Measurements from ENCODE around the gene SMYD1.
A peak's percentile ranks its signal among the peaks of the same experiment; 100 is the strongest.

Gene SMYD1

DNA sequence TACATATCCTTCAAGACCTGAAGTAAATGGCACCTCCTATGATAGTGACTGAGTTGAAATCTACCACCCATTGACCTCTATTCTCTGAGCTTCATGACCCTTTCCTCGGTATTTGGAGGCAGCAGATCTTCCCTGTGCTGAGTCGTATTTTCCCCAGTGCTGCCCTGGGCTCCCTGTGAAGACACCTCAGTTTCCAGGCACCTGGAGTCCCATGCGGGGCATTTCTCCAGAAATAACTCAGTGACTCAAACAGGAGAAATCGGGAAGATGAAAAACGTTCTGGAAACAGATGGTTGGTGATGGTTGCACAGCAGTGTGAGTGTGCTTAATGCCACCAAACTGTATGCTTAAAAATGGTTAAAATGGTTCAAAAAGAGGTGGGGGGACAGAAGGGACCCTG lies 18.0 kb downstream of the SMYD1 start:
- no peak for DNase-seq (ENCODE audit: low read depth, low spot score)
- no peak overlapping the region for H3K27ac ChIP-seq

- no peak overlapping the region for H3K27ac ChIP-seq
- no peak for DNase-seq (ENCODE audit: low read depth, low spot score)
Measured at GRCh38 chr2:88086401-88086800, 18.8 kb downstream of the SMYD1 start.

DNA sequence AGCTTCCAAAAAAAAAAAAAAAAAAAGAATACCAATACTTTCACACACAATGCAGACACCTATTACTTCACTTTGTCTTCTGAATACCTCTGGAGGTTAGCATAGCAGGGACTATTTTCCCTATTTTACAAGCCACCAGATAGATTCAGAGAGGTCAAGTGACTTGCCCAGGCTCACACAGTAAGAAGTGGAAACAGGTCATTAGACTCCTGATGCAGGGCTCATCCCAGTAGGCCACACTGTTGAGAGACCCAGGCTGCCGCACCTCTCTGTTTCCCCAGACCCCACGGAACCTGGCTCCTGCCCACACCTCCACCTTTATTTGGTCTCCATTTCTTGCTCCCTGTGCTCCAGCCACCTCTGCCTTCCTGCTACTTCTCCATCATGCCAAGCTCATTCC lies 19.4 kb downstream of the SMYD1 start:
- H3K27ac ChIP-seq: no peak overlapping the region
- no peak for DNase-seq (ENCODE audit: low read depth, low spot score)

GRCh38 chr2:88087763-88088162 lies 20.1 kb downstream of the SMYD1 start:
- DNase-seq (ENCODE audit: low read depth, low spot score): no peak
- no peak overlapping the region for H3K27ac ChIP-seq

- H3K27ac ChIP-seq: no peak overlapping the region
- no peak for DNase-seq (ENCODE audit: low read depth, low spot score)
Measured at GRCh38 chr2:88088999-88089398, 21.4 kb downstream of the SMYD1 start.

DNA sequence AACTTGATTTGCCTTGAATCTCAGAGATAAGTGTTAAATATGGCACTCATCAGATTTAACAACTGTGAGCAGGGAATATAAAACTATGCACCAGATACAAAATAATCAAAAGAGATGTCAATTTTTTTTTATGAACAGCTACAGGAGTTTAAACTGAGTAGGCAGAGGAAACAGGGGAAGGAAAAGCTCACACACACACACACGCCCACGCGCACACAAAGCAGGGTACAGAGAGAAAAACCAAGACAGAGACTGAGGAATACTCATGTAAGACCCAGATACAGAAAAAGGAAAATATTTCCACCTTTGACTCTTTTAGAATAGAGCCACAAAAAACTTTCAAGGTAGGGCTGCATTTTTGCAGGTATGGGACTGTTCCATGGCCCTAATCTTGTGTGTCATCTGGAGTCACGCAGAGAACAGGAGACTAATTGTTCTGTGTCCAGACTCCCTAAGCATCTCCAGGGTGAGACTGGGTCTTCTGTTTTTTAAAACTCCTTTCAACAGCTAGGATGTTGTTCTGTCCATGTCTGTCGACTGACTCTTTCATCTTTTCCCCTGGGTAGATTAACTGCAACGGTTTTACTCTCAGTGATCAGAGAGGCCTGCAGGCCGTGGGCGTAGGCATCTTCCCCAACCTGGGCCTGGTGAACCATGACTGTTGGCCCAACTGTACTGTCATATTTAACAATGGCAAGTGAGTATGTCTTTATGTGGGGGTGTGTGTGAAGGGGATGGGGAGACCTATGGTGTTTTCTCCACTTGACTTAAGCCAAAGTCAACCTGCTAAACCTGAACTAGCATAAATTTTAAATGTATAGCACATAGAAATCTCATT lies 23.0 kb downstream of the SMYD1 start:
- DNase-seq (ENCODE audit: low read depth, low spot score): no peak

DNA sequence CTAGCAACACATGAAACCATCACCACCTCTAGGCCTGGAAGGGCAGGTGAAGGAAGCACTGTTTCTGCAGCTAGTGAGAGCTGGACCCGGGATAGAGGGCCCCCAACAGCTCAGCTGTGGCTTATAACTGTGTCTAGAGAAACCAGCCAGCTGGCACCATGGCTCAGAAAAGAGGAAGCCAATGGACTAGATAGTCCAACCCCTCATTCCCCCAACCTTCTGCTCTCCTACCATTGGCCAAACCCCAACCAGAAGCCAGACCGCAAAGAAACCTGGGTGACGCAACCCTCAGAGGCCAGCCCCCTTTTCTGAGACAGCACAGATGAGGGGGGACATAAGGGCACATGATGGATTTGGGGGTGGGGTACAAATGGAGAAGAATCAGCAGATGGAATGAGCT lies 24.3 kb downstream of the SMYD1 start:
- DNase-seq (ENCODE audit: low read depth, low spot score): no peak
- H3K27ac ChIP-seq: no peak overlapping the region

More for the DNA sequence above, 23.0 kb downstream of the SMYD1 start:
- H3K27ac ChIP-seq: no peak overlapping the region

DNA sequence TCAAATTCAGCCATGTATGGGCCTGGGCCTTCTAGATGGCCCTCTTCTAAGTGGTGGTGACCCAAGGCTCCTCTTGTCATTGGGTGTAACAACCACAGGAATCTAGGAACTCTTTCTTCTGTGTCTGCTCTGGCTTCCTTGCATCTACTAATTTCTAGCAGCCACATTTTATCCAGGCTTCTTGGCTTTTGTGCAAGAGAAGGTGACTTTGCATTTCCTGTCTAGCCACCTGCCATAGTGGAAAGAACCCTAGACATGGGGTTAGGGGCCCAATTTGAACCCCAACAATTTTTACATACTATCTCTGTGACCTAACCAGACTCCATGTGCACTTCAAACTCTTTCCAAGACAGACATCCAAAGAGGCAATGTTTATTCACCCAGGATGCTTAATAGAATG lies 25.1 kb downstream of the SMYD1 start:
- DNase-seq (ENCODE audit: low read depth, low spot score): no peak
- H3K27ac ChIP-seq: no peak overlapping the region

DNA sequence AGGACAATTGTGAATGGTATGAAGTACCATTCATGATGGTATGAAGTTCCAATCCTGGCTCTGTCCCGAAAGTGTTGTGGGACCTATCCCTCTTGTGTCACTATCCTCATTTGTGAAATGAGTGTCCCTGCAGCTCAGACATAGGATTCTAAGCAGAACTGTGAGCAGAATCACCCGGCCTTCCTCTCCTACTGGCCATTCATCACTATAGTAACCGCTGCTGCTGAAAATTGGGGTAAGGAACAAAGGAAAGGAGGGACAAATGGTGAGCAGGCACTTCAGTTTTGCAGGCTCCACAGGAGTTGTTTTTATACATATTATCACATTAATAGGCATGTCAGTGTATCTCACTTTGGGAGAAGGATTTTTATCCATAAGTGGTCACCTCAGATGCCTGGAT lies 27.4 kb downstream of the SMYD1 start:
- no peak for DNase-seq (ENCODE audit: low read depth, low spot score)
- H3K27ac ChIP-seq: no peak overlapping the region

DNA sequence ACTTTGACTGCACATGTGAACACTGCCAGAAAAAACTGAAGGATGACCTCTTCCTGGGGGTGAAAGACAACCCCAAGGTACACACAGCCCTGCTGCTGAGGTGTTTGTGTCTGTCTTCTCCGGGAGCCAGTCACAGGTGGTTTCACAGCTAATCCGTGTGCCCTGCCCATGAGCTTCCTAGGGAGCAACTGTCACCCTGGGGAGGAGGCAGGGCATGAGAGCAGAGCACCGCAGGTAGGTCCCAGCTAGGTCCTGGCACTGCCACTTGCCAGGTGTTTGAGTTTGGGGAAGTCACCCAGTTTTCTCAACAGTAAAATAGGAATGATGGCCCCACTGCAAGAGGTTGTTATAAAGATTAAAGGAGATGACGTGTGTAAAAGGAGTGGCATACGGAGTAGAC lies 29.1 kb downstream of the SMYD1 start:
- H3K27ac ChIP-seq: no peak overlapping the region
- DNase-seq (ENCODE audit: low read depth, low spot score): no peak

GRCh38 chr2:88097192-88097591 lies 29.6 kb downstream of the SMYD1 start:
- no peak for DNase-seq (ENCODE audit: low read depth, low spot score)
- H3K27ac ChIP-seq: no peak overlapping the region

- no peak for DNase-seq (ENCODE audit: low read depth, low spot score)
- no peak overlapping the region for H3K27ac ChIP-seq
Measured at GRCh38 chr2:88097891-88098557, 30.4 kb downstream of the SMYD1 start.

DNA sequence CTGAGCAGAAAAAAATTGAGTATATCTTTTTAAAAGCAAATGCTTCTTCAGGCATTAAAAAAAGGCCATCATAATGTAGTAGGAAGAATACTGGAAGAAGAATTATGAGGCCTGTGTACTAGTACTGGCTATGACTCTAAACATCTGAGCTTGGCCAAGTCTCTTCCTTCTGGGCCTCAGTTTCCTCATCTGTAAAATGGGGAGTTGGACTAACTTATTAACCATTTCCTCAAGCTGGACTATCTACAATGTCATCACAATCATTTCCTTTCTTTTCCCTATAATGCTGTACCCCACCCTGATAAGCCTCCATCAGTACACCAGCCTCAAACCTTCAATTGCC lies 30.9 kb downstream of the SMYD1 start:
- no peak overlapping the region for H3K27ac ChIP-seq
- no peak for DNase-seq (ENCODE audit: low read depth, low spot score)

DNA sequence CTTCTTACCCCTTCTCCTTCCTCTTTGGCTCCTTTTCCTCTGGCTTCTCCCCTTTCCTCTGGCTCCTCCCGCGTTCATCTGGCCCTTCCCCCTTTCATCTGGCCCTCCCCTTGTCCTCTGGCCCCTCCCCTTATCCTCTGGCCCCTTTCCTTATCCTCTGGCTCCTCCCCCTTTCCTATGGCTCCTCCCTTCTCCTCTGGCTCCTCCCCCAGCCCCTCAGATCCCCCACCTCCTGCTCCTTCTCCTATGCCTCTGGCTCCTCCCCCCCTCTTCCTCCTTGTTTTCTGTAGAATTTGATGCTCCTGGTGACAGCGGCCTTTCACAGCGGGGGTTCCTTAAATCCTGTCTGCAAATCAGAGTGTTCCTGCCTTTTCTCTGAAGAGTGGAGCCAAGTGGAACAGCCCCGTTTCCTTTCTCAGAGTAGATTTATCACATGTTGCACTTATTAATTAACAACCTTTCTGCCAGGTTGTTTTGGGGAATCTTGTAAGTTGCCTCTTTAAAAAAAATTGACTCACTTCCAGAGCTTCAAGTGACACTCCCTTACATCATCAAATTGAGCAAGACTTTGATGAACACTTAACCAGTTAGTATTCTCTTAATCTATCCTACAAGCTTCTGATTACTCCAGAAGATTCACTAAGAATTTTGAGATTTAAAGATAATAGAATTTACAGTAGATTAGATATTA lies 32.3 kb downstream of the SMYD1 start:
- H3K27ac ChIP-seq: peak overlapping the region; percentile 47
- DNase-seq (ENCODE audit: low read depth, low spot score): peak; percentile 18

- no peak for DNase-seq (ENCODE audit: low read depth, low spot score)
- peak overlapping the region; percentile 47 for H3K27ac ChIP-seq
Measured at GRCh38 chr2:88100489-88100858, 32.8 kb downstream of the SMYD1 start.

GRCh38 chr2:88108796-88109195 lies 41.2 kb downstream of the SMYD1 start:
- no peak overlapping the region for H3K27ac ChIP-seq
- no peak for DNase-seq (ENCODE audit: low read depth, low spot score)

DNA sequence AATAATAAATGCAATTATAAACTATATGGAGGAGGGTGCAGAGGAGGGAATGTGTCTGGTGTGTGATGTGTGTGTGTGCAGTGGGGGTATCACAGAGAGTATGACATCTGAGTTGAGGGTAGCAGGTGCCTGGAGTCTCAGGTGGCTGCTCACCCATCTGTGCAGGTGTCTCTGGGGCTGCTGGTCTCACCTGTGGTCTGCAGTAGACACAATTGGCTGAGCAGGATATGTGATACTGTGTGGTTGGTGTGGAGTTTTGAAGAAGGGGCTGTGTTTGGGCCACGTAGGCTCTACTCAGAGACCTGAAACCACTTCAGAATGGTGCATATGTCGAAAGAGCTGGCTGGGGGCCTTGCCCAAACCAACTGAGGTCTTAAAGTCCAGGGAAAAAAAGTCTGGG lies 43.2 kb downstream of the SMYD1 start:
- DNase-seq (ENCODE audit: low read depth, low spot score): no peak
- H3K27ac ChIP-seq: no peak overlapping the region

DNA sequence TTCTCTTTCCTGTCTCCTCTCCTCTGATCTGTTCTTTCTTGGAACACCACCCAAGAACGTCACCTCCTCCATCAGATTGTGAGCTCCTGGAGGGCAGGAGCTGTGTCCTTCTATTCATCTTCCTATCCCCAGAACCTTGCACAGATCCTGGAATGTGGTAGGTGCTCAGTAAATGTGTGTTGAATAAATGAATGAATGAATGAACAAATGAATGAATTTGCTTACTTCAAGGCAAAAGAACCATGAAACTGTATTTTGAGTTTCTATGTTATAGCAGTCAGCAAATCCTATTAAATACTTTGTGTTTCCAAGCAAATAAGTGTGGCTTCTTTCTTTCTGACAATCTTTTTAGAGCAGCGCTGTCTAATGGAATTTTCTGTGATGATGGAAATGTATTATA lies 45.4 kb downstream of the SMYD1 start:
- no peak for DNase-seq (ENCODE audit: low read depth, low spot score)
- no peak overlapping the region for H3K27ac ChIP-seq

- H3K27ac ChIP-seq: no peak overlapping the region
- no peak for DNase-seq (ENCODE audit: low read depth, low spot score)
Measured at GRCh38 chr2:88114889-88115288, 47.3 kb downstream of the SMYD1 start.

GRCh38 chr2:88115825-88116518 lies 48.3 kb downstream of the SMYD1 start:
- DNase-seq (ENCODE audit: low read depth, low spot score): no peak
- no peak overlapping the region for H3K27ac ChIP-seq

Data from epithelial cell of prostate (primary cell).